Peyer's patch (tissue), 4 donors: ENCODE results near the gene CIZ1. TPM values are rescaled to one million over a fixed set of nuclear protein-coding genes. Genes with fewer than 3 reads are reported as not detected.
A peak's percentile ranks its signal among the peaks of the same experiment; 100 is the strongest.

Experiments used
- DNase-seq, 3 donors: peaks; one replicate each; pipeline ENCODE4 v3.0.0-alpha.2; 2017 to 2019
- H3K27ac ChIP-seq, 4 donors: fragments of 200-600 bp; sonication (generic); one replicate each; pipeline ENCODE4 v1.5.1; 2016 to 2019
- H3K27me3 ChIP-seq, 2 donors: fragments of 200-600 bp; sonication (generic); one replicate each; pipeline ENCODE4 v1.5.1; 2019
- H3K36me3 ChIP-seq, 3 donors: fragments of 200-600 bp; sonication (generic); one replicate each; pipeline ENCODE4 v1.5.1; 2016 to 2019
- H3K4me1 ChIP-seq, 4 donors: fragments of 200-600 bp; sonication (generic); one replicate each; pipeline ENCODE4 v1.5.1; 2016 to 2019
- H3K4me3 ChIP-seq, 4 donors: fragments of 200-600 bp; sonication (generic); 1 replicate in 3 of 4; 2 replicates in 1 of 4; pipeline ENCODE4 v1.5.1; 2016 to 2019; ENCODE audit warnings: mild to moderate bottlenecking in 1 of 4
- H3K9me3 ChIP-seq, 4 donors: fragments of 200-600 bp; sonication (generic); one replicate each; pipeline ENCODE4 v1.5.1; 2016 to 2019; ENCODE audit warnings: mild to moderate bottlenecking in 1 of 4
- POLR2A ChIP-seq, 2 donors: fragments of 450-650 bp; IDR thresholded peaks; one replicate each; pipeline ENCODE4 v1.5.1; 2017; ENCODE audit warnings: antibody characterized with exemption in 2 of 2, mild to moderate bottlenecking in 2 of 2, moderate library complexity in 2 of 2
- total RNA-seq, 4 donors: library from RNA; depleted of rRNA; stranded (reverse); fragments of >200 nt; gene quantifications; one replicate each; pipeline ENCODE4 v1.1.0, GENCODE V29; 2016
- TF ChIP-seq, protein P1 (sequence below), 6 experiments: fragments of 450-650 bp in 4 of 6; fragments of 200-600 bp in 2 of 6; sonication (generic) in 1 of 6; IDR thresholded peaks; one replicate each; pipeline ENCODE4 v1.5.1; 2017 to 2019; ENCODE audit warnings: antibody characterized with exemption in 6 of 6, mild to moderate bottlenecking in 3 of 6, moderate library complexity in 1 of 6

CIZ1 gene
- total RNA-seq, 4 donors from 2014 or later = 52.2 to 144 (median 95.3) TPM

- no peak for TF ChIP-seq POLR2A (IDR thresholded peaks at IDR 0.05)
- TF ChIP-seq, protein P1, sequence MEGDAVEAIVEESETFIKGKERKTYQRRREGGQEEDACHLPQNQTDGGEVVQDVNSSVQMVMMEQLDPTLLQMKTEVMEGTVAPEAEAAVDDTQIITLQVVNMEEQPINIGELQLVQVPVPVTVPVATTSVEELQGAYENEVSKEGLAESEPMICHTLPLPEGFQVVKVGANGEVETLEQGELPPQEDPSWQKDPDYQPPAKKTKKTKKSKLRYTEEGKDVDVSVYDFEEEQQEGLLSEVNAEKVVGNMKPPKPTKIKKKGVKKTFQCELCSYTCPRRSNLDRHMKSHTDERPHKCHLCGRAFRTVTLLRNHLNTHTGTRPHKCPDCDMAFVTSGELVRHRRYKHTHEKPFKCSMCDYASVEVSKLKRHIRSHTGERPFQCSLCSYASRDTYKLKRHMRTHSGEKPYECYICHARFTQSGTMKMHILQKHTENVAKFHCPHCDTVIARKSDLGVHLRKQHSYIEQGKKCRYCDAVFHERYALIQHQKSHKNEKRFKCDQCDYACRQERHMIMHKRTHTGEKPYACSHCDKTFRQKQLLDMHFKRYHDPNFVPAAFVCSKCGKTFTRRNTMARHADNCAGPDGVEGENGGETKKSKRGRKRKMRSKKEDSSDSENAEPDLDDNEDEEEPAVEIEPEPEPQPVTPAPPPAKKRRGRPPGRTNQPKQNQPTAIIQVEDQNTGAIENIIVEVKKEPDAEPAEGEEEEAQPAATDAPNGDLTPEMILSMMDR (IDR thresholded peaks at IDR 0.05) = no peak
- Histone ChIP-seq H3K9me3 (no peaks in the 10 kb centered on the region), H3K27me3 (no peaks in the 10 kb centered on the region), H3K4me1 (peaks cover 0 to 20% (median 9%) of the 10 kb centered on the region in 4 donors), H3K36me3 (no peaks in the 10 kb centered on the region), H3K27ac (peak overlapping the region in 2 of 4 donors; percentile 11 to 61), H3K4me3 (peak overlapping the region; percentile 54 to 79 (median 73))
- DNase-seq = peak in 1 of 3 donors; percentile 62
Observed at GRCh38 chr9:128203707-128204551, 12.6 kb upstream of the CIZ1 start.

- H3K4me1 ChIP-seq = peaks cover 0 to 20% (median 9%) of the 10 kb centered on the region in 4 donors
- H3K27ac ChIP-seq = peak within 1 kb of the TSS in 2 of 4 donors; percentile 11 to 61
- DNase-seq = peak; percentile 40 to 79 (median 75)
Observed at GRCh38 chr9:128203024-128203706, 11.8 kb upstream of the CIZ1 start, which contains the start of gene DNM1. TSS of gene DNM1 (plus strand) at chr9:128203379. CDS start at chr9:128203471, 92 bp downstream.

GRCh38 chr9:128202648-128203023 lies 11.3 kb upstream of the CIZ1 start:
- H3K4me1 ChIP-seq = peaks cover 0 to 20% (median 9%) of the 10 kb centered on the region in 4 donors
- TF ChIP-seq POLR2A (IDR thresholded peaks at IDR 0.05) = no peak
- TF ChIP-seq, protein P1 (IDR thresholded peaks at IDR 0.05) = no peak
- no peaks in the 10 kb centered on the region for H3K27me3 ChIP-seq
- H3K36me3 ChIP-seq = no peaks in the 10 kb centered on the region
- no peaks in the 10 kb centered on the region for H3K9me3 ChIP-seq
- no peak for DNase-seq
- H3K4me3 ChIP-seq = no peak overlapping the region
- H3K27ac ChIP-seq = peak overlapping the region in 1 of 4 donors; percentile 61

More at GRCh38 chr9:128203024-128203706, 11.8 kb upstream of the CIZ1 start, which contains the start of gene DNM1:
- Histone ChIP-seq H3K36me3 (no peaks in the 10 kb centered on the region), H3K27me3 (no peaks in the 10 kb centered on the region), H3K4me3 (peak within 1 kb of the TSS; percentile 54 to 79 (median 73)), H3K9me3 (no peaks in the 10 kb centered on the region)
- TF ChIP-seq, protein P1 (IDR thresholded peaks at IDR 0.05) = peak; percentile 79 to 99 (median 98)
- TF ChIP-seq POLR2A (IDR thresholded peaks at IDR 0.05) = no peak

GRCh38 chr9:128201441-128202369 lies 10.3 kb upstream of the CIZ1 start:
- Histone ChIP-seq H3K4me1 (peaks cover 0 to 17% (median 9%) of the 10 kb centered on the region in 4 donors), H3K9me3 (no peaks in the 10 kb centered on the region), H3K4me3 (no peak overlapping the region), H3K36me3 (no peaks in the 10 kb centered on the region), H3K27ac (no peak overlapping the region), H3K27me3 (no peaks in the 10 kb centered on the region)
- TF ChIP-seq POLR2A (IDR thresholded peaks at IDR 0.05) = no peak
- TF ChIP-seq, protein P1 (IDR thresholded peaks at IDR 0.05) = no peak
- no peak for DNase-seq
